ENCODE results near the gene LRTM2. TPM values are rescaled to one million over a fixed set of nuclear protein-coding genes. Genes with fewer than 3 reads are reported as not detected.

LRTM2 gene
- total and polyA plus RNA-seq, 8 donors = not detected

DNA sequence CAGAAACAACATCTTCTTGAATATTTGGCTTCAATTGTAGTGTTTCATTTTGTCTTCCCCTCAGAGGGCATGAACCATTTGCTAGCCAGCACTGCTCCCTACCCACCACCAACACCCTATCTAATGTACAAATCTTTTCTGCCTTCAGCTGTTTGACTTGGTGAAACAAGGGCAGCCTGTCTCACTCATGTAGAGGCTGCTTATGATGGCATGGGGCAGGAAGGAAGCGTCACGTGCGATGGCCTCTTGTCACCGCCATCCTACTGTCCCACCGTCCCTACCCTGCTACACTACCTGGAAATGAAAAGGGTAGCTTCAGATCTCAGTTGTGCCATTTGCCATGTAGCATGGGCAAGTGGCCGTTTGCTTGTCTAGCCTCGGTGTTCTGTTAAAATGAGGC is 29.9 kb upstream of the LRTM2 start:
- no peak overlapping the region for H3K4me3 ChIP-seq
- no peaks in the 10 kb centered on the region for H3K27me3 ChIP-seq
- peaks cover 0 to 30% of the 10 kb centered on the region in 2 donors for H3K36me3 ChIP-seq
- peaks cover 0 to 13% of the 10 kb centered on the region in 2 donors for H3K4me1 ChIP-seq
- H3K27ac ChIP-seq = no peak overlapping the region
- TF ChIP-seq, protein P1, sequence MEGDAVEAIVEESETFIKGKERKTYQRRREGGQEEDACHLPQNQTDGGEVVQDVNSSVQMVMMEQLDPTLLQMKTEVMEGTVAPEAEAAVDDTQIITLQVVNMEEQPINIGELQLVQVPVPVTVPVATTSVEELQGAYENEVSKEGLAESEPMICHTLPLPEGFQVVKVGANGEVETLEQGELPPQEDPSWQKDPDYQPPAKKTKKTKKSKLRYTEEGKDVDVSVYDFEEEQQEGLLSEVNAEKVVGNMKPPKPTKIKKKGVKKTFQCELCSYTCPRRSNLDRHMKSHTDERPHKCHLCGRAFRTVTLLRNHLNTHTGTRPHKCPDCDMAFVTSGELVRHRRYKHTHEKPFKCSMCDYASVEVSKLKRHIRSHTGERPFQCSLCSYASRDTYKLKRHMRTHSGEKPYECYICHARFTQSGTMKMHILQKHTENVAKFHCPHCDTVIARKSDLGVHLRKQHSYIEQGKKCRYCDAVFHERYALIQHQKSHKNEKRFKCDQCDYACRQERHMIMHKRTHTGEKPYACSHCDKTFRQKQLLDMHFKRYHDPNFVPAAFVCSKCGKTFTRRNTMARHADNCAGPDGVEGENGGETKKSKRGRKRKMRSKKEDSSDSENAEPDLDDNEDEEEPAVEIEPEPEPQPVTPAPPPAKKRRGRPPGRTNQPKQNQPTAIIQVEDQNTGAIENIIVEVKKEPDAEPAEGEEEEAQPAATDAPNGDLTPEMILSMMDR (IDR thresholded peaks at IDR 0.05) = no peak
- intact Hi-C loops (cut with DNase I) = loop anchor here (10.0 kb wide), 3 partner anchors 136 to 244 kb away; no protein-coding TSS in a partner anchor
- DNase-seq (no peak), ATAC-seq (no peak)
- H3K9me3 ChIP-seq = no peaks in the 10 kb centered on the region

DNA sequence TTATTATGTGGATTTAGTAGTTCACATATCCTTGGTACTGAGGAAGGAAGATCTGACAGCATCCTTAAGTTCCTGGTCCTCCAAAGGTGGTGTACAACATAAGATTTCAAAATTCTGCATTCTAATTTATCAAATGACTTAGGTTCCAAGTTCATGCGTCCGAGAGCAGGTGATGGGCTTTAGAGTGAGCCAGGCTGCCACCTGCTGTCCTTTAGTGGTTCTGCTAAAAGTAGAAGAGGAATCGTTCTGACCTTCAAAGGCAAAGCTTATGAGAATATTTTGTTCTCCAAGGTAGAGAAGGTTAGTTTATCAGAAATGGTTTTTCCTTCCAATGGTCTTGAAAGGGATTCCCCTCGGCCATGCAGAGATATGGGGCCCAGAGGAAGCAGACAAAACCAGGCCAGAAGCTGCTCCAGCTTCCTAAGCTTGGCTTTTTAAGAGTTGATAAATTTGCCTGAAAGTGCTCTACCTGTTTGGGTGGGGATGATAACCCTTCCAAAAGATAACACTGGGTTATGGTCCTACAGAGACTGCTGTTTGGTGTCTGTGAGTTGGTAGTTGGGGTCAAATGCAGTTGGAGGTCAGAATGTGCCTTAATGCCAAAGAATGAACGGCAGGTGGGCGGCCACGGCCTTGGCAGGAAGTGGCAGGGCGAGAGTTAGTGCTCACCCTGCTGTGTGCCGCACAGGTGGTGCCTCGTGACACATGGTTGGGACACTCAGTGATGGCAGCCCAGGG is 29.1 kb upstream of the LRTM2 start:
- no peaks in the 10 kb centered on the region for H3K9me3 ChIP-seq
- H3K4me3 ChIP-seq = no peak overlapping the region
- ATAC-seq (peak; percentile 52), DNase-seq (peak in 2 of 4 donors; percentile 62 to 71)
- TF ChIP-seq, protein P1 (IDR thresholded peaks at IDR 0.05) = peak; percentile 71 to 78
- no peak overlapping the region for H3K27ac ChIP-seq
- no peaks in the 10 kb centered on the region for H3K27me3 ChIP-seq
- H3K36me3 ChIP-seq = peaks cover 0 to 21% of the 10 kb centered on the region in 2 donors
- intact Hi-C loops (cut with DNase I) = loop anchor here (10.0 kb wide), 3 partner anchors 136 to 244 kb away; no protein-coding TSS in a partner anchor
- peaks cover 0 to 19% of the 10 kb centered on the region in 2 donors for H3K4me1 ChIP-seq

DNA sequence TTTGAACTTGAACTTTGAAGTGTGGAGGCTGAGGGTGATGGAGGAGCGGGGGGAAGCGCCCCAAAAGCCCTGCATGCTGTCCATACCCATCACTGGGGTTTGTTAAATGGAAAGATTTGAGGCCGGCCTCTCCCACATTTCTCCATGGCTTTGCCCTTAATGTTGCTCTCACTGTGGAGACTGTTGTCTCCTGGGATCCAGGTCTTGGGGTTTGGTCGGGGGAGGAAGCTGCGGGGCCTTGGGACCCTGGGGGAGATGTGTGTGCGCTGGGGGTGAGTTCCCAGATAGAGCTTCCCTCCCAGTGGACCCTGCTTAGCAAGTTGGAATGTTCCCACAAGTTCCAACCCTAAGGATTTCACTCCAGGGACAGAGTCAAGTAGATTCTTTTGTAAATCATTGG is 28.0 kb upstream of the LRTM2 start:
- H3K27me3 ChIP-seq = no peaks in the 10 kb centered on the region
- H3K27ac ChIP-seq = no peak overlapping the region
- H3K4me3 ChIP-seq = no peak overlapping the region
- intact Hi-C loops (cut with DNase I) = loop anchor here (10.0 kb wide), 3 partner anchors 138 to 242 kb away; no protein-coding TSS in a partner anchor
- ATAC-seq (no peak), DNase-seq (no peak)
- peaks cover 0 to 29% of the 10 kb centered on the region in 2 donors for H3K4me1 ChIP-seq
- H3K36me3 ChIP-seq = peaks cover 0 to 10% of the 10 kb centered on the region in 2 donors
- TF ChIP-seq, protein P1 (IDR thresholded peaks at IDR 0.05) = no peak
- H3K9me3 ChIP-seq = no peaks in the 10 kb centered on the region

DNA sequence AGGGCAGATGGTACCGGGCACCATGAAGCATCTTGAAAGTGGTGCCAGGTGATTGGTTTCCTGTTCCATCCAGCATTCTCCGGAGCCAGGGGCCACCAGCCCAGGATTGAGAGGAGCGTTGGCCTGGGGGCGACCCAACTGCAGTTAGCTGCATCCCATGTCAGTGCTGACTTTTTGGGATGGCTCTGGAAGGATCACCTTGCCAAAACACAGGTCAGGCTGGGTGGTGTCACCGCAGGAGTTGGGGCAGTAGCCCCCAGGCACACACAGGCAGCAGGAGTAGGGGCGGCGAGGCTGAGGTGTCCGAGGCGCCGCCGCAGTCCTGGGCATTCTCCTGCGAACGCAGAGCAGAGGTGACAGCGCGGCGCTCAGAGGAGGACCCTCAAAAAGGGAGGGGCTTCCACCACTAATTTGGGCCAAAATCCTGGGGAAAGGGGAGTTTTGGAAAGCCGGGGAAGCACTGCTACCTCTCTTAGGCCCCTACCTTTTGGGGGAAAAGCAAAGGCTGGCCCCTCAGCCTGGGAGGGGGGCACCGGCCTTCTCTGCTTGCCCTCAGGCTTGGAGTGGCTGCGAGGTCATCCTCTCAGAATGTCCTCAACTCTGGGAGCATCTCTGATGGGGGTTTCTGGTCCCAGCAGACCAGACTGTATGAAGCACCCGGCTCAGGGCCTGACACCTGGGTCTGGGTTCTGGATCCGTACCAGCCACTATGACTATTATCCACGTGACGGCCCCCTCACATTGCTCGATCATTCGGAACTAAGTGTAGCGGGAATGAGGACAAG is 26.7 kb upstream of the LRTM2 start:
- peaks cover 0 to 34% of the 10 kb centered on the region in 2 donors for H3K4me1 ChIP-seq
- H3K27me3 ChIP-seq = no peaks in the 10 kb centered on the region
- ATAC-seq = no peak
- intact Hi-C loops (cut with DNase I) = loop anchor here (10.0 kb wide), 3 partner anchors 139 to 241 kb away; no protein-coding TSS in a partner anchor
- H3K36me3 ChIP-seq = no peaks in the 10 kb centered on the region
- no peaks in the 10 kb centered on the region for H3K9me3 ChIP-seq
- H3K27ac ChIP-seq = peak overlapping the region in 1 of 2 donors; percentile 3
- TF ChIP-seq, protein P1 (IDR thresholded peaks at IDR 0.05) = no peak
- DNase-seq = peak in 1 of 4 donors; percentile 51
- no peak overlapping the region for H3K4me3 ChIP-seq

Data from left lung (tissue), 10 donors.